Stimulated activated CD4-positive, alpha-beta T cell treated with anti-CD3 and anti-CD28 coated beads, Interleukin-2, amount 100 ng/mL, for 4 hours (primary cell): ENCODE measurements around the gene CASP4.
"Not testable (repeated sequence)": the region's sequence is repeated elsewhere in the genome, so short reads cannot be mapped to it uniquely, and the experiment has no call there.

Experiments used
- DNase-seq: peaks from one replicate; pipeline ENCODE4 v3.0.0-alpha.2; 2020; ENCODE audit warnings: low read depth

The CASP4 gene

DNA sequence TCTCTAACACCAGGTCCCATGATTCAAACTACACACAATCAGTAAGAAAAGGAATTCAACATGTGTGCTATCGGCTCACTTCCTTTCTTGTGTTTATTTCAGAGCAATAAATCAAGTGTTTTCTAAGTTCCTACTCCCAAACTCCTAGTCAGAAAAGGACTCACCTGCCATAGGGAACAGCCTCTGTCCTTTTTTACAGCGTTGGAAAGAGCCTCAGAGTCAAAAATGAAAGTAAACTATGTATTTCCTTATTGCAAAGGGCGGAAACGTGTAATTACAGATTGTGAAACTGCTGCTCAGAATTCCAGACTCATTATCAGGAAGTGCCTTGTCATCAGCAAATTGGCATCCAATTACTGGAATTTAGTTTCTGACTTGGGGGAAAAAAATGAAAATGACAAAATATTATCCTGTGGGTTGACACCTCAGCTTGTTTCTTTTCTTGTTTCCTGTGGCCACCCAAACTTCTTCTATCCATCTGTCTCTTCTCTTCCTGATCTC, at the start of gene CASP4:
Gene CASP4, minus strand, starts transcription at position 220 of the 501 bp plus-strand sequence. Its CDS starts 49 bp downstream, at position 171.
- DNase-seq = no peak

DNA sequence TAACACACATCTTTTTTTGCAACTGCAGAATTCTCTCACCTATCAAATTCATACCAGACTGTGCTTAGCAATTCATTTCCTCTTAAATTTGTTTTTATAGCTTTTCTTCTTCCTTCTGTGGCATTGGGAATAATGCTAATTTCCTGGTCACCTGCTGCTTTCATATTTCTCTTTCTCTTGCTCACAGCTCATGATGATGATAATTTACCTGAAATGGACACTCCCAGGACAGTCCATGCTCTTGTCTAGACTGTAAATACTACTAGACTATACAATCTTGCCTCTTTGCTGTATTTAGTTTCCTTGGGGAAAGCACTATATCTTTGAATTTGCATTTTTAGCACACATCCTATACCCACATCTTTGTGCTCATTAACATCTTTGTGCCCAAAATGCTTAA, 39.1 kb upstream of the CASP4 start:
- no peak for DNase-seq

DNA sequence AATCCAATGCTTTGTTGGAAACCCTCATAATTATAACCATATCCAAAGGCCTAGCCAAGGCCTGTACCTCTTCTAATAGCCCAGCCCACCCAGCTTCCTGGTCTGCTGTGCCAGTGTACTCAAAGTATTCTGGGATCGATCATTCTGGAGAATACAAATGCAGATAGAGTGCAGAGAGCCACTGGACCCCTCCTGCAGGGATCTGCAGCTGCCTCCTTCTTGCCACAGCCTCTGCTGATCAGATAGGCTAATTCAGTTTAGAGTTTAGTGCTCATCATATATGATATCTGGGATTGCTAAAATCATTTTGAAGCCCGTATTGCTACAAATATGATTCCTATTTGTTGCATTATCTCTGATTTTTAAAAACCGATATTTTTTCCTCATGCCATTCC, 37.1 kb upstream of the CASP4 start:
- no peak for DNase-seq

DNA sequence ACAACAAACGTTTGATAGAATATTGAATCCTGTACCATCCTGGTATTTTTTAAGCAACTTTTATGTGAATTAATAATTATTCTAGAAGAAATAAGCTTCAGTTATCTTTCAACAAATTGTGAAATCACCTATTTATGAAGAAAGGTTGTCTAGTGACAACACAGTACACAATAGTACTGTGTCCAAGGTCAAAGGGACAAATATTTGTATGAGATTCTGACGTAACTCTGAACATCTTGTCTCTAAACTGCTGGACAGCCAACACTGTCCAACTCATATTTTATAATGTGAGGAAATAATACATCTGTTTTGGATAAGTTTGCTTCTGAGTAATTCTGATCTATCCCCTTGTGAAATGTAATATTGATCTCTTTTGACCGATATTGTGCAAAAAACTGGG, 35.6 kb upstream of the CASP4 start:
- no peak for DNase-seq

DNA sequence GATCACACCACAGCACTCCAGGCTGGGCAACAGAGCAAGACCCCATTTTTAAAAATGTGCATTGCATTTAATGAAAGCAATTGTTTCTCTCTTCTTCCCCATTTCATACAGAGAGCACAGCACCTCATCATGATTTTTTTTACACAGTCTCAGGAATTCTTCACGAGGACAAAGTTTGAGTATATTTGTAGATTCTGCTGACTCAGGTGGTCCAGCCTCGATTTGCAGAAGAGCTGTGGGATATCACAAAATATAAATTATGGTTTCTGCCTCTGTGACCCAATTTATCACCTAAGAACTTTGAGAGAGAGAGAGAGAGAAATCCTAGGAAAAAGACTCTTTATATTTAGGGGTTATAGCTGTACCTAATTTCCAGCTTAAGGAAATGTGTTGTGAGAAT, 34.8 kb upstream of the CASP4 start:
- no peak for DNase-seq

DNA sequence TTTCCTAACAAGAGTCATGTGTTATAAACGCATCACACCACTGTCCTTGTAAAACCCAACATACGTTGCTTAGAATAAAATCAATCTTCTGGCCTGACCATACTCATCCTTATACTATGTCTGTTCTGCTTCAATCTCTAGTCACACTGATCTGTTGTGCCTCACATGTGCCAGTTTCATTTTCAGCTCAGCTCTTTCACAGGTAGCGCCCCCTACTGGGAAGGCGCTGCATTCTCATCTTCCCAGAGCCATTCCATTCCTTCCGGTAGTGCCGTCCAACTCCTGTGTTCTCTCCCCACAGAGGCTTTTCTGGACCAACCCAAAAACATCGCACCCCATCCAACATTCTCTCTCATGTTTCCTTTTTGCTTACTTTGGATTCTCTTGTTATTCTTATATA, 32.4 kb upstream of the CASP4 start:
- DNase-seq = peak; percentile 33

DNA sequence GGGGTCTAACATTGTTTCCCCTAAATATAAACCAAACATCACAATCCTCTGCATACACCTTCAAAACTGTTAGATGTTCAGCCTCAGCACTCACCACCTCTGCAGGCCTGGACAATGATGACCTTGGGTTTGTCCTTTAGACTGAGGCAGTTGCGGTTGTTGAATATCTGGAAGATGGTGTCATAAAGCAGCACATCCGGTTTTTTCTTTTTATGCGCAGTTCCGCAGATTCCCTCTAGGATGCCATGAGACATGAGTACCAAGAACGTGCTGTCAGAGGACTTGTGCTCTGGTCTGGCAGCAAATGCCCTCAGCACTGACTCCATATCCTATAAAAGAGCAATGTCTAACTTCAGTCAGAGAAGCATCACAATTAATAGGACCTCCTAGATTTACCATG, 31.8 kb upstream of the CASP4 start:
- DNase-seq = no peak

DNA sequence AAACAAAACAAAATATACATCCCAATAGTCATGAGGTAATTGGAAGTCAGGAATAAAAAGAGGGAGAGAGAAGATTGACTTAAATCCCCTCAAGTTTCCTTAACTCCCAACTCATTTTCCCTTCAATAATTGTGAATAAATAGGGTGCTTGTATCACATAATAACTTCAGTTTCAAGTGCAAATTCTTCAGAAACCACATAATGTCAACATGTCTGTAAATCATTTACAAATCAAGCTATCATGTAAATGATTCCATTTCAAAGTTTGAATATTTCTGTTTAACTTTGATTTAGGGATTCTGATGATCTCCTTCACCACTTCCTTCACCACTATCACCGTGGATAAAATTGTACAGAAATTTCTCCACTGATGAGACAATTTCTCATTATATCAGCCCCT, 31.3 kb upstream of the CASP4 start:
- no peak for DNase-seq

DNA sequence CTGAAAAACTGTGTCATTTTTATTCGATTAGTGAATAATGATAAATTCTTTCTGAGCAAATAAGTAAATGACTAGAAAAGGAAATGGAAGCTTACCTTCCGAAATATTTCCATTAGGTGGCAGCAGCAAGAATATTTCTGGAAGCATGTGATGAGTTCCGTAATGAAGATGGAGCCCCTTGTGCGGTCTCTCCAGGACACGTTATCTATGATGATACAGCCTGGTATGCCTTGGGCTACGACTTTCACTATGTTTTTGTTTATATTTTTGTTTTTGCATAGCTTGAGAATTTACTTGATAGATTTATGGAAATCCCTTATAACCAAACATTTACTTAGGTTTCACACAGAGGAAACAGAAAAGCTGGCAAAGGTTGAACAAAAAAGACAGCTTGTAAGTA, 28.9 kb upstream of the CASP4 start:
- DNase-seq = no peak

DNA sequence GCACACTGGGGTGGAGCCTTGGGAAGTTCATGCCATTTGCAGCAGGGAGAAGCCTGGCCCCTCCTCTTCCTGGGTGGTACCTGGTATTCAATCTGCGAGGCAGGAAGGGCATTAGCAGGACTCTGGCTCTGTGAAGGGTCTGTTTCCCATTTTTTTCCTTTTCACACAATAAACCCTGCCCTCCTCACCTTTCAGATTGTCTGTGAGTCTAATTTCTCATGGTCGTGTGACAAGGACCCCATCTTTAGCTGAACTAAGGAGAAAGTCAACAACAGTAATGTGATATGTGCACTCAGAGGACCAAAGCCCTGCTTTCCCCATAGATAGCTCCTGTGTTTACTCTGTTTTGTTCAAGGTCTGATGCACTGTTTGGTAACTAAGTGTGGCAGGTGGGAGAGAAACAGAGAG, 26.6 kb upstream of the CASP4 start:
- no peak for DNase-seq

DNA sequence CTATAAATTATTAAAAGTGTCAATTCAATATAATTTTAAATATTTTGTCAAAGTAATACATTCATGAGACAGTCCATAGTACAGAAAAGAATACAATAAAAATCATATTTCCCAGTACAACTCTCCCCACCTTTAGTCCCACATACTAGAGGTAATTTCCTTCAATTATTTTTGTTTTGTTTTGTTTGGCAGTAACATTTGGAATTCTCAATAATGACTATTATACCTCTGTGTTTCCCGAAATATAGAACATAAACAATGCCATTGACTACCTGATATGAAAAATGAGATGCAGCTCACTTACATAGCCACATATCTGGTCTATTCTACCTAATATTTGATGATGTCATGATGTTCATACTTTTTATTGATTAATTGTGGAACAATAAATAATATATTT, 24.4 kb upstream of the CASP4 start:
- no peak for DNase-seq

DNA sequence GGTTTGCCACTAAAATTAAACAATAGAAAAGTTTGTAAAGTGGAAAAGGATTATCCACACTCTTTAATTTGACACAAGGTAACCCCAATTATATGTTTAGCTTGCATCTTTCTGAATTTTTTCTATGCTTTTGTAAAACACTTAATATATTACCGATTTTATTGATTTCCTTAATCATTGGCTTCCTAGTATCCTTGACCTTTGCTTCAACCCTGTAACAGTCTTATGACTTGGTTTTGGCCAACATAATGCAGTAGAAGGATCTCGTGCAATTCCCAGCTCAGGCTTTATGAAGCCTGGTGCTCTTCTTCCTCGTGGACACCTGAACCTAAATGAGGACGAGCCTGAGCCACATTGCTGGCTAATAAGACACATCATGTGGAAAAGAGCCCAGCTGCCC, 23.6 kb upstream of the CASP4 start:
- DNase-seq = no peak

DNA sequence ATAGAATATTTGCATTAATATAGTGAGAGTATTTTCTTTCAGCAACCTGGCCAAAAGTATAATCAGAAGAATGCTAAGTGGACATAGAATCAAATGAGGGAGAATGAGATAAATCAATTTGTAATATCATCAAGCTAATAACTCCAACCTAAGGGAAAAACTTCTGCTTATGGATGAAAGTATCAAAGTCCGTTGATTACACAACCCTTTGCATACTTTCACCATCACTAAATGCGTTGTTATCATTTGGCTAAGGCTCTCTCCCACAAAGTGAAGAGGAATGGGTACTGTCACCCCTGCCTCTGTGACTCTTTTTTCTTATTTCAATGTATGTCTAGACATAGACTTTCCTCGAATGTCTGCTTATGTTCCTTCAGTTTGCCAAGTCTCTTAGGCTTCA, 16.4 kb upstream of the CASP4 start:
- DNase-seq = no peak

DNA sequence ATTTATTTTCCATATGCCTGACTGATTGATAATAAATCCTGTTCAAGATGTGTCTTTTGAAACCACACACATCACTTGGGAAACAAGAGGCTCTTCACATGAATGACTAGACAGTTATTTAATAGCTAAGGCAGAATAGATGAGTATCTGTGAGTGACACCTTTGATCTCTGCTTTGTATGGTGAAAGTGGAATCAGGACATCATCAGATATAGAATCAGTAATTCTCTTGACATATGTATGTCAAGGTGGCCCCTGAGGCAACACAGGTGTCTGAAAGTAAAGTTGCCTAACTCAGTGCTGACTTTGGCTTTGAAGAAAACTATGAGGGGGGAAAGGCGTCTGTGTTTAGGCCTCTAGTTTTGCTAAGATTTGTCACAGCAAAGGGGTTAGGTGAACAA, 11.5 kb upstream of the CASP4 start:
- no peak for DNase-seq

DNA sequence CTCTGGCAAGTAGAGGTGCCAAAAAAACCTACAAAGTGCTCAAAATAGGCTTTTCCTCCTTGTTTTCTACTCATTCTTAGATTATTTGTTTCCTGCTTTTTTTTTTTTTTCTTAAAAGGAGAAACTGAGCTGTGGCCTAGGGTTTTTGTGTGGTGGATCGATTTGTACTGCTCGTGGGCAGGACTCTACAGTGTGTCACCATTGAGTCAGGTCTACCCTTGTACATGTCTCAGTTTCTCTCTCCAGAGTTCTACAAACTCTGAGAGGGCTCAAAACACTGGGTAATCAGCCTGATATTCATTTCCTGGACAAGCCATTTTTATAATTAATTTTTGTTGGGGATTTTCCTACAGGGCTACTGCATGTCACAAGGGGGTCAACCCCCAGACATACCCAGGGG, 5.2 kb upstream of the CASP4 start:
- no peak for DNase-seq

DNA sequence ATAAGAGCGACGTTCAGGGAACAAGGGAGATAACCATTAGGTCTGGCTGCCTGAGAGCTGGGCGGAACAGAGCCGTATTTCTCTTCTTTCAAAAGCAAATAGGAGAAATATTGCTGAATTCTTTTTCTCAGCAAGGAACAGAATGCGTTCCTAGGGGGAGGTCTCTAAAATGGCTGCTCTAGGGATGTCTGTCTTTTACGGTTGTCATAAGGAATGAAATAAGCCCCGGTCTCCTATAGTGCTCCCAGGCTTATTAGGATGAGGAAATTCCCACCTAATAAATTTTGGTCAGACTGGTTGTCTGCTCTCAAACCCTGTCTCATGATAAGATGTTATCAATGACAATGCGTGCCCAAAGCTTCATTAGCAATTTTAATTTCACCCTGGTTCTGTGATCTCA, 4.5 kb upstream of the CASP4 start:
- DNase-seq = not testable (repeated sequence)

DNA sequence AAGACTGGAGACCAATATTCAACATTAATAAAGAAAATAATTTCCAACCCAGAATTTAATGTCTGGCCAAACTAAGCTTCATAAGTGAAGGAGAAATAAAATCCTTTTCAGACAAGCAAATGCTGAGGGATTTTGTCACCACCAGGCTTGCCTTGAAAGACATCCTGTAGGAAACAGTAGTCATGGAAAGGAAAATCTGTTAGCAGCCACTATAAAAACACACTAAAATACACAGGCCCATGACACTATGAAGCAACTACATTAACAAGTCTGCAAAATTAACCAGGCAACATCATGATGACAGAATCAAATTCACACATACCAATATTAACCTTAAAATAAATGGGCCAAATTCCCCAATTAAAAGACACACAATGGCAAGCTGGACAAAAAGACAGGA, 2.4 kb upstream of the CASP4 start:
- no peak for DNase-seq

DNA sequence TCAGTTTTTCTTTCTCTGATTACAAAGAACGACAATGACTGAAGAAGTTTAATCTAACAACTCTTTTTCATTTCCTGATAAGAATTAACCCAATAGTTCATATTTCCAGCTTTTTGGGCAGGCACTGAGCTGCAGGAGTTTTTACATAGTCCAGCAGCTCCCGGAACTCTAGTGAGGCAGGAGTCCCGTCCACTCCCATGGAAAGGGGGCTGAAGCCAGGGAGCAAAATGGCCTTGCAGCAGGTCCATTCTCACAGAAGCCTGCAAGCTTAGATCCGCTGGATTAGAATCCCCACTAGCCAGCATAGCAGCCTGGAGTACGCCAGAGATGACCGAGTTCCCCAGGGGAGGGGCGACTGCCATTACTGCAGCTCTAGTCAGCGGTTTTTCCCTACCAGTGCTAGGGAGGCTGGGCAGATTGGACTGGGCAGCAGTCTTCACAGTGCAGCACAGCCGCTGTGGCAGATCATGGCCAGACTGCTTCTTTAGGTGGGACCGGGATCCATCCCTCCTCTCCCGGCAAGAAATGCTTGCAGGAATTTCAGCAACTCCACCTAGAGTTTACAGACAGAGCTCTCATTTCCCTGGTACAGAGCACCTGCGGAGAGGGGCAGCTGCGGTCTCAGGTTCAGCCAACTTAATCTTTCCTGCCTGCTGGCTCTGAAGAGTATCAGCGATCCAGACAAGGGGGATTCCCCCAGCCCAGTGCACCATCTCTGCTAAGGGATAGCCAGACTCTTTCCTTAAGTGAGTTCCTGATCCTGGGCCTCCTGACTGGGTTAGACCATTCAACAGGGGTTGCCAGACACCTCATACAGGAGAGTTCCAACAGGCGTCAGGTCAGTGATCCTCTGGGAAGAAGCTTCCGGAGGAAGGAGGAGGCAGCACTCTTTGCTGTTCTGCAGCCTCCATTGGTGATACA, 742 bp upstream of the CASP4 start:
- no peak for DNase-seq

DNA sequence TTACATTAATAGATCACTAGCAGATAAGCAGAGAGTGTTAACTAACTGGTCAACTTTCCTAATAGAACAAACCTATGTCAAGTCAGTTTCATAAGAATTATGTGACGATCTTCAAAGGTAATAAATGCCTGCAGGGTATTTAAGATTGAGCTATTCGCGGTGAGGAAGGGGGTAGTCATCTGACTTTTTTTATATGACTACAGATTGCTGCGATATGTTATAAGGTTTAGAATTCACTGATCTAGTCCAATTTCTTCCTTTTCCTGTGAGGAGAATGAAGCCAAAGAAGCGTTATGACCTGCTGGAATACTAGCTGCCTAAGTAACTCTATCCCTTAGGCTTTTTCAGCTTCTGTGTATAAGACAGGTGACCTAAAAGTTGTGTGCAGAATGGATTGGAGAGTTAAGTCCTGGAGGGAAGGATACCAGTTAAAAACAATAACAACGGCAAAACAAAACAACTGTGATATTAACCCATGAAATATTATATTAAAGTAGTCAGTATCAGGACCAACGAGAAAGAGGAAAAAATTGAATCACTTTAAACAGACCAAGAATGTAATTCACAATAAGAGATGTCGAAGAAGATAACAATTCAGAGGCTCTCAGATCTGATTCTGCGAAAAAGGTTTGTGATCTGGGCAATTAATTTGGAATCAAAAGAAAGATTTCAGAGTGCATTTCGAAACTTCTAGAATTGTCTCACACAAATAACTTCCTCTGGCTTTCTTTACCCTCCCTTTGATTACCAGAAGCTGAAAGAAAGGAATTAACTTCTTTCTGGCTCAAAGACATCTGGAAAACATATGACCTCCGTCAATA, 630 bp downstream of the CASP4 start:
- no peak for DNase-seq

DNA sequence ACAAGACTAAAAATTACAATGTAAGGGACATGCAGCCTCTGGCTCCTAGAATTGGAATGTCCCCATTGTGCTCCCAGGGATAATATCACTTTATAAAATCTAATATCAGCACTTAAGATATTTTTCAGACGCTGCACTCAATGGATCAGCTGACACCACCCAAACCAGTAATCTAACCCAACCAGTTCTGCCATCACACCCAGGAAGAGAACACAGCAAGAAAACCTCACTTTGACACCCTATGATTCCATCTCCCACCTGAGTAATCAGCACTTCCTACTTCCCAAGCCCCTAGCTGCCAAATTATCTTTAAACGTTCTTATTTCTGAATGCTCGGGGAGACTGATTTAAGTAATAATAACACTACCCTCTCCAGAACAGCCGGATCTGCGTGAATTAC, 2.6 kb downstream of the CASP4 start:
- no peak for DNase-seq

DNA sequence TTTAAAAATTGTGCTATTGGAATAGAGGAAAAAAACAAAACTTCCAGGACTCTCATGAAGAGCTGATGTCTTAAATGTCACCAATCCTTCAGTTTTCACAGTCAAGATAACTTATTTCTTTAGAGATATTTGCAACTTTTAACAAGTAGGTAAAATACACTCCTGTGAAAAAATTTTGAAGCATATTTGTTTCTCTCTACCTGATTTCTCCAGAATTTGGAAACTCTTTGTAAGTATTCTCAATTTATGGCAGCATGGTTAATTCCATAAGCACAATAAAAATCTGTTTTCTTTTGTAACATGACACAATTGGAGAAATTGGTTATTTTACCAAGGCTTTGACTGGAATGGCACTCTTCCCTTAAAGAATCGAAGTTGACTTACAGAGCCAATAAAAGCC, 4.1 kb downstream of the CASP4 start:
- no peak for DNase-seq

DNA sequence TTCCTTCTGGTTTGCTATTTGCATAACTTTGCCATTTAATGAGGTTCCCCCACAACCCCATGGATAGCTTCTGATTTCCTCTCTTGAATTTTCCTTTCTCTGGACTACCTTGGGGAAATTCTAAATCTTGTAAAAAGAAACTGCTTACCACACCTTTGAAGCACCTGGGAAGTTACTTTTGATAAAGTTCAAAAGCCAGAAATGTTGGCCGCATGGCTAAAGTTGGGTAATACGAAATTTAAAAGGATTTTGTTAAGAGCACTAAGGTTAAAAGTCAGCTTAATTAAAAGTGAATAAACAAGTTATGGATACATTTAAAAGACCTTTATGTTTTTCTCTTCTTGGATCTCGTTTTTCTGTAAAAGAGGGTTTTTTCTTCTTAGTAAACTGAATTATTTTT, 5.5 kb downstream of the CASP4 start:
- DNase-seq = no peak

DNA sequence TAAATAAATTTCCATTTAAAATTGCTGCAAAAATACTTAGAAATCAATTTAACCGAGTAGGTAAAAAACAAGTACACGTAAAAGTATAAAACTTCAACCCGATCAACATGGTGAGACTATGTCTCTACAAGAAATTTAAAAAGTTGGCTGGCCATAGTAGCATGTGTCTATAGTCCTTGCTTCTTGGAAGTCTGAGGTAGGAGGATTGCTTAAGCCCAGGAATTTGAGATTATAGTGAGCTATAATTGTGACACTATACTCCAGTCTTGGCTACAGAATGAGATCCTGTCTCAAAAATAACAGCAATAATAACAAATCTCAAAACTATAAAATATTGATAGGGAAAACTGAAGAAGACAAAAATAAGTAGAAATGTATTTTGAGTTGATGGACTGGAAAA, 11.1 kb downstream of the CASP4 start:
- DNase-seq = no peak
